Lung (tissue), 13 donors: ENCODE data around the gene SLC32A1. TPM values are rescaled to one million over a fixed set of nuclear protein-coding genes. Genes with fewer than 3 reads are reported as not detected.

Experiments used
- ATAC-seq: fragments of 200-7000 bp; cut with Tn5 transposase; one replicate; pipeline ENCODE4 v1.9.1; 2020; ENCODE audit warnings: moderate number of reproducible peaks; ENCODE audit not compliant: insufficient read depth, low FRiP score
- DNase-seq, 3 donors: peaks; one replicate each; pipeline ENCODE4 v3.0.0-alpha.2; 2013 to 2017
- H3K27ac ChIP-seq, 2 donors: one replicate each; pipeline ENCODE4 v1.5.1; 2013; ENCODE audit warnings: mild to moderate bottlenecking in 2 of 2, moderate library complexity in 2 of 2, control low read depth in 1 of 2, inconsistent platforms in 1 of 2, low read depth in 1 of 2, low read length in 1 of 2
- H3K27me3 ChIP-seq, 3 donors: one replicate each; pipeline ENCODE4 v1.5.1; 2013; ENCODE audit warnings: low read length in 2 of 3; ENCODE audit not compliant: control insufficient read depth in 3 of 3, insufficient read depth in 3 of 3
- H3K36me3 ChIP-seq, 4 donors: one replicate each; pipeline ENCODE4 v1.5.1; 2013; ENCODE audit warnings: low read length in 4 of 4, mild to moderate bottlenecking in 1 of 4, moderate library complexity in 1 of 4; ENCODE audit not compliant: control insufficient read depth in 4 of 4, insufficient read depth in 4 of 4
- H3K4me1 ChIP-seq, 5 donors: one replicate each; pipeline ENCODE4 v1.5.1; 2013; ENCODE audit warnings: low read length in 5 of 5, mild to moderate bottlenecking in 2 of 5, moderate library complexity in 1 of 5; ENCODE audit not compliant: control insufficient read depth in 5 of 5, insufficient read depth in 5 of 5
- H3K4me3 ChIP-seq: one replicate; pipeline ENCODE4 v1.5.1; 2013; ENCODE audit warnings: mild to moderate bottlenecking, control low read depth, moderate library complexity
- H3K9ac ChIP-seq, 2 donors: one replicate each; pipeline ENCODE4 v1.5.1; 2013; ENCODE audit warnings: low read length in 2 of 2, control low read depth in 1 of 2; ENCODE audit not compliant: insufficient read depth in 1 of 2
- H3K9me3 ChIP-seq, 4 donors: one replicate each; pipeline ENCODE4 v1.5.1; 2013; ENCODE audit warnings: low read length in 3 of 4, mild to moderate bottlenecking in 1 of 4, moderate library complexity in 1 of 4; ENCODE audit not compliant: control insufficient read depth in 4 of 4, insufficient read depth in 3 of 4
- CTCF ChIP-seq: IDR thresholded peaks from 2 replicates; pipeline ENCODE4 v1.5.1; 2012; ENCODE audit warnings: mild to moderate bottlenecking; ENCODE audit errors: control extremely low read depth, extremely low read depth
- WGBS, 2 donors: extraction: QIAGEN DNeasy Blood & Tissue Kit; methylation state at CpG; one replicate each; pipeline ENCODE4 v1.1.7; 2013; 5-methylcytosine and 5-hydroxymethylcytosine counted together
- polyA plus RNA-seq, 2 donors: library from polyadenylated mRNA; stranded (reverse); fragments of 200-250 nt; gene quantifications; one replicate each; pipeline ENCODE4 v1.2.1, GENCODE V29; 2013
- small RNA-seq: library from RNA; depleted of rRNA; stranded (forward); fragments of <200 nt; gene quantifications from one replicate; pipeline ENCODE3, GENCODE V24; 2014; ENCODE audit warnings: low replicate concordance
- total RNA-seq, 2 donors: library from RNA; depleted of rRNA in 1 of 2; stranded (reverse); fragments of >200 nt in 1 of 2; gene quantifications; one replicate each; pipeline ENCODE4 v1.2.1, GENCODE V29; 2014 to 2021
- donor health status: control.
- donor health status: control.
- donor health status: Bipolar disorder and iron deficiency.
- donor health status: healthy.
- donor health status: DM: yes; HTN: yes; CAD: no.

Gene SLC32A1
- total and polyA plus RNA-seq, 4 donors: not detected

DNA sequence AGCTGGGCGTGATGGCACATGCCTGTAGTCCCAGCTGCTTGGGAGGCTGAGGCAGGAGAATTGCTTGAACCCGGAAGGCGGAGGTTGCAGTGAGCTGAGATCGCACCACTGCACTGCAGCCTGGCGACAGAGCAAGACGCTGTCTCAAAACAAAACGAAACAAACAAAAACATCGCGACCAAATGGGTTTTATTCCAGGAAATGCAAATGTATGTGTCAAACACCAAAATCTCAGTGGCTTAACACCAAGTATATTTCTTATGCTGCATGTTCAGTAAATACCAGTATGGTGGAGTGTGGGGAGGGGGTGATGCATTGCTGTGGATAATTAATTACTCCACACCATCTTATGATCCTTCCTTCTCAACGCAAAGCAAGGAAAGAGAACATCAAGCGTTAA, 52.1 kb downstream of the SLC32A1 start:
- ATAC-seq (no peak), DNase-seq (no peak)
- Histone ChIP-seq H3K9me3 (no peaks in the 10 kb centered on the region), H3K27ac (no peak overlapping the region), H3K9ac (no peak overlapping the region), H3K36me3 (peaks cover 12 to 21% (median 17%) of the 10 kb centered on the region in 4 donors), H3K4me3 (no peak overlapping the region), H3K27me3 (no peaks in the 10 kb centered on the region), H3K4me1 (no peaks in the 10 kb centered on the region)
- 93 to 96% methylated on average over 11 of the region's 11 CpGs for WGBS, 2 donors
- TF ChIP-seq CTCF: no peak

Small RNA genes within 50 kb of the gene (small RNA-seq; reads per million reads assigned to genes)
- gene RF00017: not detected

Other genes with a start within 250 kb of the SLC32A1 start
- gene ADIG, start 143.3 kb upstream of the SLC32A1 start, total RNA-seq: not detected
- gene ADIG, start 143.3 kb upstream of the SLC32A1 start, polyA plus RNA-seq: not detected
- gene ARHGAP40, start 122.7 kb upstream of the SLC32A1 start, total RNA-seq: 1 to 10 TPM in 1 of 2 donors, under 1 TPM in 1; 0.86 to 5.0 TPM
- gene ARHGAP40, start 122.7 kb upstream of the SLC32A1 start, polyA plus RNA-seq: 1 to 10 TPM in 1 of 2 donors, under 1 TPM in 1; 0.57 to 1.4 TPM
- gene ACTR5, start 24.0 kb downstream of the SLC32A1 start, total RNA-seq: 1 to 10 TPM; 6.7 to 9.5 TPM
- gene ACTR5, start 24.0 kb downstream of the SLC32A1 start, polyA plus RNA-seq: 1 to 10 TPM; 5.3 to 6.1 TPM
- 10 to 100 TPM in 1 of 2 donors, 1 to 10 TPM in 1; 6.0 to 15.0 TPM for gene PPP1R16B, start 81.2 kb downstream of the SLC32A1 start, total RNA-seq
- 1 to 10 TPM; 2.6 to 8.3 TPM for gene PPP1R16B, start 81.2 kb downstream of the SLC32A1 start, polyA plus RNA-seq
- 1 to 10 TPM; 2.2 to 3.3 TPM for gene FAM83D, start 201.9 kb downstream of the SLC32A1 start, total RNA-seq
- 1 to 10 TPM in 1 of 2 donors, under 1 TPM in 1; 0.94 to 3.6 TPM for gene FAM83D, start 201.9 kb downstream of the SLC32A1 start, polyA plus RNA-seq
- 10 to 100 TPM; 10.1 to 15.5 TPM for gene DHX35, start 237.9 kb downstream of the SLC32A1 start, total RNA-seq
- gene DHX35, start 237.9 kb downstream of the SLC32A1 start, polyA plus RNA-seq: 1 to 10 TPM; 4.4 to 6.4 TPM